ENCODE measurements around the gene ARHGAP32.

ARHGAP32 gene

GRCh38 chr11:129086976-129087375 is 105.1 kb downstream of the ARHGAP32 start:
- no peaks in the 10 kb centered on the region for H3K27me3 ChIP-seq (ENCODE audit: control insufficient read depth in 5 of 5, insufficient read depth in 4 of 5, low read length in 5 of 5)
- no peak overlapping the region for H3K4me3 ChIP-seq (ENCODE audit: low read depth in 1 of 5, low read length in 5 of 5)
- no peaks in the 10 kb centered on the region for H3K4me1 ChIP-seq (ENCODE audit: control insufficient read depth in 5 of 5, insufficient read depth in 5 of 5, low read length in 5 of 5)
- no peaks in the 10 kb centered on the region for H3K36me3 ChIP-seq (ENCODE audit: control insufficient read depth in 5 of 5, insufficient read depth in 5 of 5, low read length in 5 of 5)
- H3K9ac ChIP-seq (ENCODE audit: low read length in 5 of 5): no peak overlapping the region
- H3K27ac ChIP-seq (ENCODE audit: low read depth, low read length): no peak overlapping the region
- H3K9me3 ChIP-seq (ENCODE audit: control insufficient read depth in 5 of 5, low read length in 5 of 5): peaks cover 2 to 13% (median 6%) of the 10 kb centered on the region in 5 donors

GRCh38 chr11:129077191-129077590 is 114.9 kb downstream of the ARHGAP32 start:
- Histone ChIP-seq H3K36me3 (ENCODE audit: control insufficient read depth in 5 of 5, insufficient read depth in 5 of 5, low read length in 5 of 5) (no peaks in the 10 kb centered on the region), H3K4me1 (ENCODE audit: control insufficient read depth in 5 of 5, insufficient read depth in 5 of 5, low read length in 5 of 5) (no peaks in the 10 kb centered on the region), H3K4me3 (ENCODE audit: low read depth in 1 of 5, low read length in 5 of 5) (no peak overlapping the region), H3K9me3 (ENCODE audit: control insufficient read depth in 5 of 5, low read length in 5 of 5) (peaks cover 0 to 5% (median 0%) of the 10 kb centered on the region in 5 donors), H3K27me3 (ENCODE audit: control insufficient read depth in 5 of 5, insufficient read depth in 4 of 5, low read length in 5 of 5) (no peaks in the 10 kb centered on the region), H3K27ac (ENCODE audit: low read depth, low read length) (no peak overlapping the region), H3K9ac (ENCODE audit: low read length in 5 of 5) (no peak overlapping the region)

DNA sequence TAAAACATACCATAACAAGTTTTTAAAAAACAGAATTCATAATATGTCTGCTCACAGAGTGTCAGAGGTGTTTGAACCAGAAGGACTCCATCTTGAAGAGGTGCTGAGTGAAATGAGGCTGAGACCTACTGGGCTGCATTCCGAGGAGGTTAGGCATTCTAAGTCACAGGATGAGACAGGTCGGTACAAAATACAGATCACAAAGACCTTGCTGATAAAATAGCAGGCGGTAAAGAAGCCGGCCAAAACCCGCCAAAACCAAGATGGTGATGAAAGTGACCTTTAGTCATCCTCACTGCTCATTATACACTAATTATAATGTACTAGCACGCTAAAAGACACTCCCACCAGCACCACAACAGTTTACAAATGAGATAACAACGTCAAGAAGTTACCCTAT is 116.4 kb downstream of the ARHGAP32 start:
- Histone ChIP-seq H3K9ac (ENCODE audit: low read length in 5 of 5) (no peak overlapping the region), H3K36me3 (ENCODE audit: control insufficient read depth in 5 of 5, insufficient read depth in 5 of 5, low read length in 5 of 5) (no peaks in the 10 kb centered on the region), H3K4me1 (ENCODE audit: control insufficient read depth in 5 of 5, insufficient read depth in 5 of 5, low read length in 5 of 5) (no peaks in the 10 kb centered on the region), H3K27me3 (ENCODE audit: control insufficient read depth in 5 of 5, insufficient read depth in 4 of 5, low read length in 5 of 5) (no peaks in the 10 kb centered on the region), H3K4me3 (ENCODE audit: low read depth in 1 of 5, low read length in 5 of 5) (no peak overlapping the region), H3K9me3 (ENCODE audit: control insufficient read depth in 5 of 5, low read length in 5 of 5) (peaks cover 0 to 5% (median 0%) of the 10 kb centered on the region in 5 donors), H3K27ac (ENCODE audit: low read depth, low read length) (no peak overlapping the region)

DNA sequence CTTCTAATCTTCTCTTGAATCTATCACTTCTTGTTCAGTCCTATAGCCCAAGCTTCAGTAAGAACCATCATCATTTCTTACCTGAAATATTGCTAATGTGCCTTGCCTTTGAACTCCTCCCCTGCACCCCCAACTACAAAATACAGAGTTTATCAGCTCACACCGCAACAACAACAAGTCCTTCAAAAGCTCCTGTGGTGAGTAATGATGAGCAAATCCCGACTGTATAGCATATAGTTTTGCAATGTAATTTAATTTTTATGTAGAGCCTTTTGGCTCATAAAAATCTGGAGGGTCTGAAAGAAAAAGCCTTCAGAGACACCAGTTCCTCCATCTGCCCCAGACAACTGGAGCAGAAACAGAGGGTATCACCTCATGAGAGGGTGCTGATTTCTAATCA is 124.7 kb downstream of the ARHGAP32 start:
- H3K4me3 ChIP-seq (ENCODE audit: low read depth in 1 of 5, low read length in 5 of 5): no peak overlapping the region
- no peaks in the 10 kb centered on the region for H3K27me3 ChIP-seq (ENCODE audit: control insufficient read depth in 5 of 5, insufficient read depth in 4 of 5, low read length in 5 of 5)
- H3K36me3 ChIP-seq (ENCODE audit: control insufficient read depth in 5 of 5, insufficient read depth in 5 of 5, low read length in 5 of 5): peaks cover 0 to 26% (median 6%) of the 10 kb centered on the region in 5 donors
- no peak overlapping the region for H3K9ac ChIP-seq (ENCODE audit: low read length in 5 of 5)
- no peaks in the 10 kb centered on the region for H3K4me1 ChIP-seq (ENCODE audit: control insufficient read depth in 5 of 5, insufficient read depth in 5 of 5, low read length in 5 of 5)
- no peaks in the 10 kb centered on the region for H3K9me3 ChIP-seq (ENCODE audit: control insufficient read depth in 5 of 5, low read length in 5 of 5)
- no peak overlapping the region for H3K27ac ChIP-seq (ENCODE audit: low read depth, low read length)

DNA sequence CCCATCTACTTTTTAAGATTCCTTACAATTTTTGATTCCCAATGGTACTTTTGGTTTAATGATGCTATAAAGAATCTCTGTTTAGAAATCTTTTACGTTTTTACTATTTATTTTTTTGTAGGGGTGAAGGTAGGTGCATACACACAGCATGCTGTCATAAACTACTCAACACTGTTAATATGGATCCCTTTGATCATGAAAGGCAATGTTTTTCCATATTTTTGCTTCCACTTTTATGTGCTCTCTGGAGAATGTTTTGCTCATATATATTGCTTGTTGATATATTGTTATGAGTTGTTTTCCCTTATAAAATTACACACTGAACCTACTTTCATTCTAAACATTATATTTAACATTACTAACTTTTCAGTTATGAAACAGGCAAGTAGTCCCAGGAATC is 125.9 kb downstream of the ARHGAP32 start:
- H3K36me3 ChIP-seq (ENCODE audit: control insufficient read depth in 5 of 5, insufficient read depth in 5 of 5, low read length in 5 of 5): peaks cover 0 to 26% (median 6%) of the 10 kb centered on the region in 5 donors
- H3K9ac ChIP-seq (ENCODE audit: low read length in 5 of 5): no peak overlapping the region
- H3K4me3 ChIP-seq (ENCODE audit: low read depth in 1 of 5, low read length in 5 of 5): no peak overlapping the region
- H3K27ac ChIP-seq (ENCODE audit: low read depth, low read length): no peak overlapping the region
- no peaks in the 10 kb centered on the region for H3K4me1 ChIP-seq (ENCODE audit: control insufficient read depth in 5 of 5, insufficient read depth in 5 of 5, low read length in 5 of 5)
- H3K9me3 ChIP-seq (ENCODE audit: control insufficient read depth in 5 of 5, low read length in 5 of 5): no peaks in the 10 kb centered on the region
- H3K27me3 ChIP-seq (ENCODE audit: control insufficient read depth in 5 of 5, insufficient read depth in 4 of 5, low read length in 5 of 5): no peaks in the 10 kb centered on the region

DNA sequence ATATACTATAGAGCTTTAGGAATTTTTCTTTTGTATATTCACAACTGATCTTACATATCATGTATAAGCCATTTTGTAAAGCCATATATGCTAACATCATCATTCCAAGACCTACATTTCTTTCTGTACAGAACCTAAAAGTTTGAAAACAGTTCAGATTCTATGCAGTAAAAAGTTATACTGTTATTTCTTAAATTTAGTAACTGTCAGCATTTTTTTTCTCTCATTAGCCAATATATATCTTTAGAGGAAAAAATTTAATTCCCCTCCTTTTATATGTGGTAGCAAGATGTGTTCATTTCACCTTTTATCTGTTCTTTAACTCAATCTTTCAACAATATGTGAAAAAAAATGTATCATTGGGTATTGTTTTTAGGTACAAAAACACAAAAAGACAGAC is 129.0 kb downstream of the ARHGAP32 start:
- peaks cover 0 to 36% (median 6%) of the 10 kb centered on the region in 5 donors for H3K36me3 ChIP-seq (ENCODE audit: control insufficient read depth in 5 of 5, insufficient read depth in 5 of 5, low read length in 5 of 5)

DNA sequence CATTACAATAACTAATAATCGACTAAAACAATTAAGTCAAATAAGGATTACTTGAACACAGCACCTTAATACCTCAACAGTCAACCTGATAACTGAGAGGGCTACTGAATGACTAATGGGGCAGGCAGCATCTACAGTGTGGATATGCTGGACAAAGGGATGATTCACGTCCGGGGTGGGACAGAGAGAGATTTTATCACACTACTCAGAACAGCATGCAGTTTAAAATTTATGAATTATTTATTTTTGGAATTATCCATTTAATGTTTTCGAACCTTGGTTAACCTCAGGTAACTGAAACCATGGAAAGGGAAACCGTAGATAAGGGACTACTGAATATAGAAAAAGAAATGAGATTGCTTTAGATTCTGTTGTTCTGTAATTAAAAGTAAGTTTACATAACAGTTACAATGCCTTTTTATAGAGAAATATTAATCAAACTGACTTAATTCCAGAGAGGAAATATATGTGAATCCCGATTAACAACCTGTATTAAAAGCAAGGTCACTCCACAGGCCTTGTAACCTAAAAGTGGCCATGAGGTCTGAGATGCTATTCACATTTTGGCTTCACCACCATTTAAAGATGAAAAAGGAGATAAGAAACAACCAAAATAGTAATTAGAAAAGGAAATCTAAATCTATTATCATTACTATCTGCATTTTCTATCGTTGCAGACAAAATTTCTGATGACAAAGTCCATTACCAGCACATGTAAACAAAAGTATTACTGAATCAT is 130.5 kb downstream of the ARHGAP32 start:
- peaks cover 3 to 36% (median 11%) of the 10 kb centered on the region in 5 donors for H3K36me3 ChIP-seq (ENCODE audit: control insufficient read depth in 5 of 5, insufficient read depth in 5 of 5, low read length in 5 of 5)
- H3K4me1 ChIP-seq (ENCODE audit: control insufficient read depth in 5 of 5, insufficient read depth in 5 of 5, low read length in 5 of 5): no peaks in the 10 kb centered on the region
- no peak overlapping the region for H3K27ac ChIP-seq (ENCODE audit: low read depth, low read length)
- no peaks in the 10 kb centered on the region for H3K9me3 ChIP-seq (ENCODE audit: control insufficient read depth in 5 of 5, low read length in 5 of 5)
- H3K4me3 ChIP-seq (ENCODE audit: low read depth in 1 of 5, low read length in 5 of 5): no peak overlapping the region
- H3K9ac ChIP-seq (ENCODE audit: low read length in 5 of 5): no peak overlapping the region
- no peaks in the 10 kb centered on the region for H3K27me3 ChIP-seq (ENCODE audit: control insufficient read depth in 5 of 5, insufficient read depth in 4 of 5, low read length in 5 of 5)

More for the DNA sequence above, 129.0 kb downstream of the ARHGAP32 start:
- Histone ChIP-seq H3K9ac (ENCODE audit: low read length in 5 of 5) (no peak overlapping the region), H3K4me1 (ENCODE audit: control insufficient read depth in 5 of 5, insufficient read depth in 5 of 5, low read length in 5 of 5) (no peaks in the 10 kb centered on the region), H3K4me3 (ENCODE audit: low read depth in 1 of 5, low read length in 5 of 5) (no peak overlapping the region), H3K9me3 (ENCODE audit: control insufficient read depth in 5 of 5, low read length in 5 of 5) (no peaks in the 10 kb centered on the region), H3K27ac (ENCODE audit: low read depth, low read length) (no peak overlapping the region), H3K27me3 (ENCODE audit: control insufficient read depth in 5 of 5, insufficient read depth in 4 of 5, low read length in 5 of 5) (no peaks in the 10 kb centered on the region)

DNA sequence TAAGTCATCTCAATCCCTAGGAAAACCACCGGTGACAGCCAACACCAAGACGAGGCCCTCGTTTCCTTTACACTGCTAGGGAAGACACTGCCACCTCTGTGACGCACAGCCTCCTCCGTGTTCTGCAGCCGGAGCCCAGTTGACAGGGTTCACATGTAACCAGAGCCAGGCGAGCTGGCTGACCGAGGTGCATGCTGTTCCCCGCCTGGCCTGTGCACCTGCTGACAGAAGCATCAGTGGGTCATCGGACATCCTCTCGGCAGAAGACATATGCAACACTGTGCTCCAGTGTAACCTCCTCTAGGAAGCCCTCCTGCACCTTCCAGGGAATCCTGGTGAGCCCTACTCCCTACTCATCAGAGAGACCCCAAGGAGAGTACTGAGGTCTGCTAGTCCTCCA is 135.2 kb downstream of the ARHGAP32 start:
- H3K27me3 ChIP-seq (ENCODE audit: control insufficient read depth in 5 of 5, insufficient read depth in 4 of 5, low read length in 5 of 5): no peaks in the 10 kb centered on the region
- H3K4me3 ChIP-seq (ENCODE audit: low read depth in 1 of 5, low read length in 5 of 5): no peak overlapping the region
- no peak overlapping the region for H3K9ac ChIP-seq (ENCODE audit: low read length in 5 of 5)
- no peak overlapping the region for H3K27ac ChIP-seq (ENCODE audit: low read depth, low read length)
- H3K4me1 ChIP-seq (ENCODE audit: control insufficient read depth in 5 of 5, insufficient read depth in 5 of 5, low read length in 5 of 5): no peaks in the 10 kb centered on the region
- peaks cover 3 to 10% (median 6%) of the 10 kb centered on the region in 5 donors for H3K36me3 ChIP-seq (ENCODE audit: control insufficient read depth in 5 of 5, insufficient read depth in 5 of 5, low read length in 5 of 5)
- no peaks in the 10 kb centered on the region for H3K9me3 ChIP-seq (ENCODE audit: control insufficient read depth in 5 of 5, low read length in 5 of 5)

- H3K9ac ChIP-seq (ENCODE audit: low read length in 5 of 5): no peak overlapping the region
- H3K27me3 ChIP-seq (ENCODE audit: control insufficient read depth in 5 of 5, insufficient read depth in 4 of 5, low read length in 5 of 5): no peaks in the 10 kb centered on the region
- peaks cover 3 to 10% (median 6%) of the 10 kb centered on the region in 5 donors for H3K36me3 ChIP-seq (ENCODE audit: control insufficient read depth in 5 of 5, insufficient read depth in 5 of 5, low read length in 5 of 5)
- H3K4me3 ChIP-seq (ENCODE audit: low read depth in 1 of 5, low read length in 5 of 5): no peak overlapping the region
- H3K4me1 ChIP-seq (ENCODE audit: control insufficient read depth in 5 of 5, insufficient read depth in 5 of 5, low read length in 5 of 5): no peaks in the 10 kb centered on the region
- H3K9me3 ChIP-seq (ENCODE audit: control insufficient read depth in 5 of 5, low read length in 5 of 5): no peaks in the 10 kb centered on the region
- no peak overlapping the region for H3K27ac ChIP-seq (ENCODE audit: low read depth, low read length)
These were observed 136.9 kb downstream of the ARHGAP32 start for GRCh38 chr11:129055196-129055595.

- no peaks in the 10 kb centered on the region for H3K4me1 ChIP-seq (ENCODE audit: control insufficient read depth in 5 of 5, insufficient read depth in 5 of 5, low read length in 5 of 5)
- no peak overlapping the region for H3K4me3 ChIP-seq (ENCODE audit: low read depth in 1 of 5, low read length in 5 of 5)
- no peaks in the 10 kb centered on the region for H3K36me3 ChIP-seq (ENCODE audit: control insufficient read depth in 5 of 5, insufficient read depth in 5 of 5, low read length in 5 of 5)
- no peak overlapping the region for H3K27ac ChIP-seq (ENCODE audit: low read depth, low read length)
- no peaks in the 10 kb centered on the region for H3K9me3 ChIP-seq (ENCODE audit: control insufficient read depth in 5 of 5, low read length in 5 of 5)
- H3K27me3 ChIP-seq (ENCODE audit: control insufficient read depth in 5 of 5, insufficient read depth in 4 of 5, low read length in 5 of 5): no peaks in the 10 kb centered on the region
- H3K9ac ChIP-seq (ENCODE audit: low read length in 5 of 5): no peak overlapping the region
These were observed 143.2 kb downstream of the ARHGAP32 start for GRCh38 chr11:129048911-129049310.
